ENCODE results near the gene VPS11.
A peak's percentile ranks its signal among the peaks of the same experiment; 100 is the strongest.
"Not testable (repeated sequence)": the region's sequence is repeated elsewhere in the genome, so short reads cannot be mapped to it uniquely, and the experiment has no call there.

Gene VPS11

GRCh38 chr11:119067371-119068222, at the start of gene VPS11:
Gene VPS11 (plus strand): TSS chr11:119067818. CDS start chr11:119067824, 6 bp downstream.
- DNase-seq (ENCODE audit: low read depth), result peak; percentile 96

- DNase-seq (ENCODE audit: low read depth), result peak; percentile 81
Observed at GRCh38 chr11:119018074-119018938, 49.3 kb upstream of the VPS11 start, which contains the start of the genes RPS25 and TRAPPC4. Gene RPS25 (minus strand): TSS chr11:119018343. CDS start chr11:119018284, 59 bp downstream. Gene TRAPPC4 (plus strand): TSS chr11:119018766. CDS start chr11:119018796, 30 bp downstream.

- DNase-seq (ENCODE audit: low read depth), result no peak
Observed at GRCh38 chr11:119019996-119020395, 47.6 kb upstream of the VPS11 start.

DNA sequence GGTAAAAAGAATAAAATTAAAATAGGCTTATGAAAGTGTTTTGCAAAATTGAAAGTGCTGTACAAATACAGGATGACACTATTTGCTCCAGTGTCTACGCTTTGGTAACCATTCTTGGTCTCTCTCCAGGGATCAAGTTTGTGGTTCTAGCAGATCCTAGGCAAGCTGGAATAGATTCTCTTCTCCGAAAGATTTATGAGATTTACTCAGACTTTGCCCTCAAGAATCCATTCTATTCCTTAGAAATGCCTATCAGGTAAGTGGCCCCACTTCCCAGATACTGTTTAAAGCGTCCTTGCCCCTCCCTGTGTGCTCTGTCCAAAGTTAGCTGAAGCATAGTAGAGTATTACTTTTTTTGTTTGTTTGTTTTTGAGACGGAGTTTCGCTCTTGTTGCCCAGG, 46.0 kb upstream of the VPS11 start:
- DNase-seq (ENCODE audit: low read depth), result no peak

DNA sequence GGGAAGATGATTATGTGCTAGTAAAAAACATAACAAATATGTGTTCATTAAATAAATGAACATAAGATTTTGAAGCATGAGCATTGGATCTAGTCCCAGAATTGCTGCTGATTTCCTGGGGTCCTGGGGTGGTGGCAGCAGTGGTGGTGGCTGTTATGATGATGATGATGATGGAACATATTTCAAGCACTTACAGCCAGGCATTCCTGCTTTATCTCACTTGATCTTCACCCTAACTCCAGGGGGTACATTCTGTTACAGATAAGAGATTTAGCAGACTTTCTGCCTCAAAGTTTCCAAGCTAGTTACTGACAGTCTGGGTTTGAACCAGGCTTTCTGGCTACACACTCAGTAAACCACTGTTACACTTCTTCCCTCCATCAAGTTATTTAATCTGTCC, 43.9 kb upstream of the VPS11 start:
- DNase-seq (ENCODE audit: low read depth), result no peak

DNA sequence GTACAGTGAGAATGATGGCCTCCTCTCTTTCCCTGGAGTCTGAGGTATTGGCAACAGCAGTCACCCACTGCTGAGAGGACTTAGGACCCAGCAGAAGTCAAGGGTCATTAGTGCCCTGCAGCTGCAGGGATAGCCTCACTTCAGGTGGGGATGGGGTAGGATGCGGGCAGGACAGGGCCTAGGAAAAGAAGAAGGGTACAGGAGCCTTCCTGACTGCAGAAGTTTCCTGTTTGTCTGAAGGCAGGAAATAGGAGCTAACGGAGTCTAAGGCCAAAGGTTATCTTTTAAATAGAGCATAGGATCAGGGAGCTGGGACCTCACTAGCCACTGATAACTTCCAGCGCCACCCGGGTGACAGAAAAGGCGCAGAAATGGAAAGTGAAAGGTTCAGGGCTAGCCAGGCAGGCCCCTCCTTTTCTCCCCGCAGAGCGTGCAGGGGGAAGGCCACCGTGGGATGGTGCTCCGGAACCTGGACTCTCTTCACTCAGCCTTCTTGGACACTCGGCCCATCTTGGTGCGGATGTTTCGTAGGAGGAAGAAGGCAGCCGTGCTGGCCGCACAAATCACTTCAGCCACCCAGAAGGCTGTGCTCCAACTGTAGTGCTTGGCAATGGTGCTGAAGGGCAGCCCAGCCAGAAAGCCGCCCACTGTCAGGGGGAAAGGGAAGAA, 43.1 kb upstream of the VPS11 start:
- DNase-seq (ENCODE audit: low read depth), result no peak

DNA sequence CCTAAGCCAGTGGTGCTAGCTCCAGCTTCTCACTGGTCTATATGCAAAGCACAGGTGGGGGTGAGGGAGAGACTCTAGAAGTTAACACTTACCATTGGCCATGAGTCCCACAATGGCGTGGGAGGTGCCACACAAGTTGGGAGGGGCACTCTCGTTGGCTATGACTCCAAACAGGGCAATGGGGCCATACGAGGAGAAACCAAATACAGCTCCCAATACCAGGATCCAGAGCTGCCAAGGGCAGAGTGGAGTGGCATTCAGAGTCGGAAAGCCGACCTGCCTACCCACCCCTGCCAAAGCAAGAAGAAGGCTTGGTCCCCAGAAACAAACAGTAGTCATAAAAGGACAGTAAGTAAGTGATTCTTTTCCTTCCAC, 42.5 kb upstream of the VPS11 start:
- no peak for DNase-seq (ENCODE audit: low read depth)

DNA sequence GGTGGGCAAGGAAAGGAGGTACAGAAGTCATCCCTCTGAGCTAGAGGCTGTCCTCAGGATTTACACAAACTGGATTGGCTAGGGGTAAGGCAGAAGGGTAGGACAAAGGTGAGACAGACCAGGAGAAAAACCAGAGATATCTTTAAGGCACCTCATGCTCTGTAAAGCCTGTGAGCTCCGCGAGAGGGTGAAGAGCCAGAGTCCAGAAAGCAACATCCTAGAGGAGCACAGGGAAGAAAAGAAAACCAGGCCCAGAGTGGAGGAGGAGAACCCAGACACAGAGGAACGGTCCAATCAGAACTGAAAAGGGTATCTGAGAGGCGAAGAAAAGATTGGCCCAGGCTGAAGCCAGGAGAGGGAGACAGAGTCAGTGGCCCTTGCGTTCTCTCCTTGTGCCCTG, 42.1 kb upstream of the VPS11 start:
- no peak for DNase-seq (ENCODE audit: low read depth)

DNA sequence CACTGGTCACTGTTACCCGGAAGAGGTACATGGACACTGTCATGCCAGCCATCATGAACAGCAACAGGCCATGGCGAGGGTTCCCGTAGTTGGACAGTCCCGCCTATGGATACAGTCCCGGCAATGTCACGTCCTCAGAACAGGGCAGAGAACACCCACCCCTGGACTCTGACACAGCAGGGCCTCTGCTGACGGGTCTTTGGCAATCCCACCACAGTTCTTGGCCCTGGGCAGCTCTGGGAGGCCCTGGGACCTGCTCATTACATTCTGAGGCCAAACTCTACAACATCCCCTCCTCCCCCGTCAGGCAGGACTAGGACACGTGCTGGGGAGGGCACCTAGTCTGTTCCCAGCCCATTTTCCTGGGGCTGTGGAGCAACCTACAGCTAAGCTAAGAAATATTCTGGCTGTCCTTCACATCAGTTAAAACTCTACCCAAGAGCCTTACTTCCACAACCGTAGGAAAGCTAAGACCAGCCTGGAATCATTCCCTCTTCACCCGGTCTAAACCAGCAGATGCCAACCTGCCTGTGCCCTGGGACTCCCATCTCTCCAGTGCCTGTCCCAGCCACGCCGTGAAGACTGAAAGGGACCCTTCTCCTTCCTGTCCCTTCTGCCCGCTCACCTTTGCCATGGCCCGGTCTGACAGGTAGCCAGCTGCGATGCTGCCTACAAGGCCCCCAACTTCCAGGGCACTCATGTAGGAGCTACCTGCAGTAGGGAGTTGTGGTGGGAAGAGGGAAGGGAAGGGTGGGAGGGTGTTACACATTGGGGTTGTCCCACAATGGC, 41.4 kb upstream of the VPS11 start:
- DNase-seq (ENCODE audit: low read depth), result no peak

- no peak for DNase-seq (ENCODE audit: low read depth)
Observed at GRCh38 chr11:119026970-119027369, 40.6 kb upstream of the VPS11 start.

- DNase-seq (ENCODE audit: low read depth), result no peak
Observed at GRCh38 chr11:119027561-119028345, 39.9 kb upstream of the VPS11 start.

GRCh38 chr11:119028346-119029068, 39.1 kb upstream of the VPS11 start:
- no peak for DNase-seq (ENCODE audit: low read depth)

DNA sequence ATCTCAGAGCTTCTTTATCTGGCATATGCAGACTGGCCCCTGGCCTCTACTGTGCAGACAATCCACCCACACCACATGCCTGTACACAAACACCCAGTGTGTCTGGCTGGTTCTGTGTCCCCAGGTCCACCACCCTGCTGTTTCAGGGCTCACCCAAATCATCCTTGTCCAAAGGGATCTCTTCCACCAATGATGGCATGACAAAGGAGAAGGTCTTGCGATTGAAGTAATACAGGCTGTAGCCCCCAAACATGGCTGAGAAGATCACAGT, 38.6 kb upstream of the VPS11 start:
- DNase-seq (ENCODE audit: low read depth), result no peak

GRCh38 chr11:119029340-119030028, 38.1 kb upstream of the VPS11 start:
- DNase-seq (ENCODE audit: low read depth), result no peak

- DNase-seq (ENCODE audit: low read depth), result no peak
Observed at GRCh38 chr11:119030029-119030328, 37.6 kb upstream of the VPS11 start.

DNA sequence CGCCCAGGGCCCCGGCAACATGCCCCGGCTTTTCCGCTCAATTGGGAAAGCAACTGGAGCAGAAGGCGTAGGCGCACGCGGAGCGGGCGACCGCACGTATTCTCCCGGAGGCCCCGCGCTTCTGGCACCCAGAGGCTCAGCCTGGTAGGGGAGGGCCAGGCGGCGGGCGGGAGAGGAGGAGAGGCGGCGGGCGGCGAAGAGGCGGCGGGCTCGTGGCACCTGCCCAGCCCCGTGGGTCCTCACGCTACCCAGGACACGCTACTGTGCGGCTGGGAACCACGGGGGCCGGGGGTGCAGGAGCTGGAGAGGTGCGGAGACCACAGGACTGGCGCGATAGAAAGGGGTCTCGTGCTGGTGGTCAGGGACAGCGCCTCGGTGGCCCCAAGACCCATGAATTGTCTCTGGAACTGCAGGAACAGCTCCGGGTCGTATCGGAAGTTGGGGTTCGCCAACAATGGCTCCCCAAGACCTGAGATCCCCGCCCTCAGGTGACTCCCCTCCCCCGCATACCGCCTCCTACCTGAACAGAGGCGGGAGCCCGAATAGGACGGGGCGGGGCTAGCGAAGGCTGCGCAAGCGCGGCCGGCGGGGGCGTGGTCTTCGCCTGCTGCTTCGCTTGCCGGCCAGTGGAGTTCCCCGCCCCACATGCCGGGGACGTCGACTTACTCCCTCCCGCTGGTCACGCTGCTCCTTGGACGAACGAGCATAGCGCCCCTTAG, 37.1 kb upstream of the VPS11 start, which contains the start of gene SLC37A4:
TSS of gene SLC37A4 (minus strand) at position 549 of the 719 bp plus-strand sequence.
- DNase-seq (ENCODE audit: low read depth), result peak; percentile 98

- no peak for DNase-seq (ENCODE audit: low read depth)
Observed at GRCh38 chr11:119031912-119032280, 35.7 kb upstream of the VPS11 start.

DNA sequence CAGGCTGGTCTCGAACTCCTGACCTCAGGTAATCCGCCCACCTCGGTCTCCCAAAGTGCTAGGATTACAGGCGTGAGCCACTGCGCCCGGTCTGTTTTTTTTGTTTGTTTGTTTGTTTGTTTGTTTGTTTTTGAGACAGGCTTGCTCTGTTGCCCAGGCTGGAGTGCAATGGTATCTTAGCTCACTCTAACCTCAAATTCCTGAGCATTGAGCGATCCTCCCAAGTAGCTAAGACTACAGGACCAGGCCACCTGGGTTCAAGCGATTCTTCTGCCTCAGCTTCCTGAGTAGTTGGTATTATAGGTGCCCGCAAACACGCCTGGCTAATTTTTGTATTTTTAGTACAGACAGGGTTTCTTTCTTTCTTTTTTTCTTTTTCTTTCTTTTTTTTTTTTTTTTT, 34.2 kb upstream of the VPS11 start:
- not testable (repeated sequence) for DNase-seq (ENCODE audit: low read depth)

GRCh38 chr11:119034813-119035212, 32.8 kb upstream of the VPS11 start:
- no peak for DNase-seq (ENCODE audit: low read depth)
